Heart right ventricle (tissue), 16 donors: ENCODE data around the gene TRPV6. TPM values are rescaled to one million over a fixed set of nuclear protein-coding genes. Genes with fewer than 3 reads are reported as not detected.

Source experiments
- ATAC-seq, 8 donors: fragments of 200-7000 bp; cut with Tn5 transposase; one replicate each; pipeline ENCODE4 v1.9.1; 2020; ENCODE audit warnings: mild to moderate bottlenecking in 8 of 8, moderate library complexity in 8 of 8, moderate number of reproducible peaks in 1 of 8
- DNase-seq, 2 donors: peaks; one replicate each; pipeline ENCODE4 v3.0.0-alpha.2; 2020
- H3K27ac ChIP-seq, 10 donors: fragments of 200-600 bp; sonication (generic) in 2 of 10; one replicate each; pipeline versions ENCODE4 v1.5.0 to v1.8.0; 2020 to 2022; ENCODE audit warnings: mild to moderate bottlenecking in 3 of 10
- H3K27me3 ChIP-seq, 7 donors: fragments of 200-600 bp; one replicate each; pipeline ENCODE4 v1.8.0; 2021 to 2022; ENCODE audit warnings: mild to moderate bottlenecking in 2 of 7
- H3K36me3 ChIP-seq, 9 donors: fragments of 200-600 bp; sonication (generic) in 1 of 9; one replicate each; pipeline versions ENCODE4 v1.5.0 to v1.8.0; 2020 to 2022; ENCODE audit warnings: mild to moderate bottlenecking in 2 of 9
- H3K4me1 ChIP-seq, 9 donors: fragments of 200-600 bp; sonication (generic) in 1 of 9; one replicate each; pipeline versions ENCODE4 v1.5.0 to v1.8.0; 2020 to 2022; ENCODE audit warnings: mild to moderate bottlenecking in 4 of 9
- H3K4me3 ChIP-seq, 10 donors: fragments of 200-600 bp; sonication (generic) in 2 of 10; one replicate each; pipeline versions ENCODE4 v1.5.0 to v1.8.0; 2020 to 2022; ENCODE audit warnings: mild to moderate bottlenecking in 7 of 10, moderate library complexity in 2 of 10
- H3K9me3 ChIP-seq, 11 donors: fragments of 200-600 bp in 10 of 11; sonication (generic) in 2 of 11; one replicate each; pipeline versions ENCODE4 v1.5.0 to v1.8.0; 2013 to 2022; ENCODE audit warnings: mild to moderate bottlenecking in 2 of 11, control low read depth in 1 of 11, moderate library complexity in 1 of 11
- WGBS, 2 donors: extraction: QIAGEN DNeasy Blood & Tissue Kit; methylation state at CpG; one replicate each; pipeline ENCODE4 v1.1.7; 2013; ENCODE audit warnings: inconsistent platforms in 1 of 2; 5-methylcytosine and 5-hydroxymethylcytosine counted together
- intact Hi-C, 10 donors: fragments of 100-400 bp; cut with DNase I; formaldehyde crosslinking; loops; one replicate each; pipeline versions ENCODE4 v1.11.1 to v1.14.2; 2022
- polyA plus RNA-seq, 2 donors: library from polyadenylated mRNA; stranded (reverse); fragments of 200-250 nt; gene quantifications; one replicate each; pipeline ENCODE4 v1.2.3, GENCODE V29; 2013
- total RNA-seq, 10 donors: library from RNA; stranded (reverse); fragmentation: NEBNext Ultra II Directional in 3 of 10; extraction: Animal tissue kit (Norgen Biotek cat#: 25700) in 3 of 10; gene quantifications; one replicate each; pipeline versions ENCODE4 v1.2.1 to v1.2.4, GENCODE V29; 2021 to 2023
- TF ChIP-seq, protein P1 (sequence below), 9 donors: fragments of 200-600 bp; sonication (generic) in 2 of 9; IDR thresholded peaks; one replicate each; pipeline versions ENCODE4 v1.5.0 to v1.8.0; 2021 to 2022; ENCODE audit warnings: antibody characterized with exemption in 9 of 9, mild to moderate bottlenecking in 5 of 9, moderate library complexity in 1 of 9
- donor health status: Arrhythmogenic right ventricular cardiomyopathy.
- donor health status: ischemic (EF 13 %, LVEDD 7.1; RV severe dilation, severe dysfunction).
- donor health status: healthy with polysubstance abuse.
- donor health status: DM: no; HTN: yes; CAD: no.
- donor health status: DM: no; HTN: no; CAD: no.
- donor health status: ischemic (EF 25% LVEDD 6.9; RV normal size, moderate dysfunction).
- donor health status: ischemic (EF 25% LVEDD 5.7; RV mildly dilated, moderate dysfunction).
- donor health status: healthy.
- donor health status: DM: yes; HTN: yes; CAD: no.
- donor health status: Ischemic cardiomyopathy.
- donor health status: ischemic (EF 35%, LVEDD 5.7; RV mildly dilated, moderate dysfunction).
- donor health status: nonischemic (EF 11% LVEDD 7.7; RV severe dilation, severe dysfunction).
- donor health status: DM: yes; HTN: yes; CAD: no.
- donor health status: PGD.
- donor health status: ischemic (EF 29% LVEDD 5.4; RV normal size, mild dysfunction).
- donor health status: nonischemic (EF 23%, LVEDD 6.1; RV moderate dilation, normal function).

Gene TRPV6
- total and polyA plus RNA-seq, 12 donors, result 0.03 TPM; not detected in 11

DNA sequence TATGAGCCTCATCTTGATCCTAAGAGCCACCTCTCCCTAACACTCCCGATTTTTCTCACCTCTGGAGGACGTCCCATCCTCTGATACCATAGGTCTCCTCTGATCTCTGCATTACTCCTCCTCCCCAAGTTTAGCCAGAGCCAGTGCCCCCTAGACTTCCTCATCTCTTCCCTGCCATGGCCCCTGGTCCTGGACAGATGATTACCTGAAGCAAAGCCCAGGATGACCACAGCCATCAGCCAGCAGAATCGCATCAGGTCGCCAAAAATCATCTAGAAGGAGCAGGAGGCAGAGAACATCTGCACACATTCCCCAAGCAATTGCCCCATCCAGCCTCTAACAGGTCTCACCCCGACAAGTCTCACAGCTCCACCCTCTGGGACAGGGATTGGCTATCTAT is 11.7 kb downstream of the TRPV6 start:
- DNase-seq, result no peak
- no peaks in the 10 kb centered on the region for H3K4me1 ChIP-seq
- intact Hi-C loops, result no loop called here

DNA sequence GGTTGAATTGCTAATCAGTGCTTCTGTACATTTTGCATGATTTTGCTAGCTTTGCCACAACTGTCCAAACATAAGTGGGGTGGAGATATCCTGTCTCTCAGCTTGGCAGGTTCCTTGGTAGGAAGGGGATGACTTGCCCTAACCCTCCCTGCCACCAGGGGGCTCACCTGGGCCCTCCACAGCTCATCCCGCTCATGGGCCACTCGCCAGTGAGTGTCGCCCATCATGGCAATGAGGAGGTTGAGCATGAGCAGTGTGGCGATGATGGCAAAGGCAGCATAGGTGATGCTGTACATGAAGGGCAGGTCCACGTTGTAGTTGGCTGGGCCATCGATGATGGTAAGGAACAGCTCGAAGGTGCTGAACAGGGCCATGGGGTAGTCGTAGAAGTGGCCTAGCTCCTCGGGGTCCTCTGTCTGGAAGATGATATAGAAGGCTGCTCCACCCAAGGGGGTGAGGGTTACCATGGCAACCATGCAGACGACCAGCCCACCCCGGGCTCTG is 12.2 kb downstream of the TRPV6 start:
- H3K4me1 ChIP-seq, result no peaks in the 10 kb centered on the region
- no peaks in the 10 kb centered on the region for H3K36me3 ChIP-seq
- WGBS, 2 donors, result 74% methylated on average over 11 of the region's 11 CpGs
- ATAC-seq, result no peak
- H3K4me3 ChIP-seq, result no peak overlapping the region
- DNase-seq, result no peak
- intact Hi-C loops, result no loop called here
- peaks cover 0 to 19% (median 12%) of the 10 kb centered on the region in 7 donors for H3K27me3 ChIP-seq
- H3K27ac ChIP-seq, result no peak overlapping the region
- TF ChIP-seq, protein P1, sequence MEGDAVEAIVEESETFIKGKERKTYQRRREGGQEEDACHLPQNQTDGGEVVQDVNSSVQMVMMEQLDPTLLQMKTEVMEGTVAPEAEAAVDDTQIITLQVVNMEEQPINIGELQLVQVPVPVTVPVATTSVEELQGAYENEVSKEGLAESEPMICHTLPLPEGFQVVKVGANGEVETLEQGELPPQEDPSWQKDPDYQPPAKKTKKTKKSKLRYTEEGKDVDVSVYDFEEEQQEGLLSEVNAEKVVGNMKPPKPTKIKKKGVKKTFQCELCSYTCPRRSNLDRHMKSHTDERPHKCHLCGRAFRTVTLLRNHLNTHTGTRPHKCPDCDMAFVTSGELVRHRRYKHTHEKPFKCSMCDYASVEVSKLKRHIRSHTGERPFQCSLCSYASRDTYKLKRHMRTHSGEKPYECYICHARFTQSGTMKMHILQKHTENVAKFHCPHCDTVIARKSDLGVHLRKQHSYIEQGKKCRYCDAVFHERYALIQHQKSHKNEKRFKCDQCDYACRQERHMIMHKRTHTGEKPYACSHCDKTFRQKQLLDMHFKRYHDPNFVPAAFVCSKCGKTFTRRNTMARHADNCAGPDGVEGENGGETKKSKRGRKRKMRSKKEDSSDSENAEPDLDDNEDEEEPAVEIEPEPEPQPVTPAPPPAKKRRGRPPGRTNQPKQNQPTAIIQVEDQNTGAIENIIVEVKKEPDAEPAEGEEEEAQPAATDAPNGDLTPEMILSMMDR (IDR thresholded peaks at IDR 0.05), result peak in 4 of 9 donors; percentile 15 to 59 (median 22)
- no peaks in the 10 kb centered on the region for H3K9me3 ChIP-seq

More for the DNA sequence above, 11.7 kb downstream of the TRPV6 start:
- 80% methylated on average over 5 of the region's 5 CpGs for WGBS, 2 donors
- peaks cover 0 to 24% (median 12%) of the 10 kb centered on the region in 7 donors for H3K27me3 ChIP-seq
- no peak for ATAC-seq
- no peaks in the 10 kb centered on the region for H3K9me3 ChIP-seq
- no peak overlapping the region for H3K4me3 ChIP-seq
- no peak overlapping the region for H3K27ac ChIP-seq
- TF ChIP-seq, protein P1 (IDR thresholded peaks at IDR 0.05), result no peak
- no peaks in the 10 kb centered on the region for H3K36me3 ChIP-seq

DNA sequence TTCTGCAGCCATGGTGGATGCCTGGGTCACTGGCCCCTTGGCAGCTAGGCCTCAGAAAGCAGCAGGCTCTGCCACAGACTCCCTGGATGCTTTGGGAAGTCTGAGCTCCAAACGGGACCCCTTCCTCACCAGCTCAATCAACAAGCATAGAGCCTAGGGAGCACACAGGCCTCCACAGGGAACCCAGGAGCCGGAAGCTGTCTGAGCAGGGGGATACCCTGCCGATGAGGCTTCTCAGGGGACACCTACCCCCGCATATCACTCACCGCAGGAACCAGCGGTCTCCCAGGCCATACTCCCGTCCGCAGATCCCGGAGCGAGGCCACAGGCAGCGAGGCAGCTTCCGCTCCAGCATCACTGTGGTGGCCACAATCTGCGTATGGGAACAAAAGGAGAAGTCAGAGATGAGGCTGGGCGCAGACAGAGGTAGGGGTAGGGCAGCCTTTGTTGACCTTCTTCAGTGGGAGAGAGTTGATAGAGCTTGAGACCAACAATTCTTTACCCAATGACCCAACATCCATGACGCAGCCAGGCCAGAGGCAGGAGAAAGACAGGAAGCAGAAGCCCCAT is 13.4 kb downstream of the TRPV6 start:
- intact Hi-C loops, result no loop called here
- TF ChIP-seq, protein P1 (IDR thresholded peaks at IDR 0.05), result no peak
- Histone ChIP-seq H3K4me3 (no peak overlapping the region), H3K27ac (no peak overlapping the region), H3K4me1 (no peaks in the 10 kb centered on the region), H3K9me3 (no peaks in the 10 kb centered on the region), H3K27me3 (peaks cover 0 to 11% (median 6%) of the 10 kb centered on the region in 7 donors), H3K36me3 (no peaks in the 10 kb centered on the region)
- no peak for ATAC-seq
- WGBS, 2 donors, result 78 to 87% methylated on average over 15 of the region's 15 CpGs
- DNase-seq, result no peak

DNA sequence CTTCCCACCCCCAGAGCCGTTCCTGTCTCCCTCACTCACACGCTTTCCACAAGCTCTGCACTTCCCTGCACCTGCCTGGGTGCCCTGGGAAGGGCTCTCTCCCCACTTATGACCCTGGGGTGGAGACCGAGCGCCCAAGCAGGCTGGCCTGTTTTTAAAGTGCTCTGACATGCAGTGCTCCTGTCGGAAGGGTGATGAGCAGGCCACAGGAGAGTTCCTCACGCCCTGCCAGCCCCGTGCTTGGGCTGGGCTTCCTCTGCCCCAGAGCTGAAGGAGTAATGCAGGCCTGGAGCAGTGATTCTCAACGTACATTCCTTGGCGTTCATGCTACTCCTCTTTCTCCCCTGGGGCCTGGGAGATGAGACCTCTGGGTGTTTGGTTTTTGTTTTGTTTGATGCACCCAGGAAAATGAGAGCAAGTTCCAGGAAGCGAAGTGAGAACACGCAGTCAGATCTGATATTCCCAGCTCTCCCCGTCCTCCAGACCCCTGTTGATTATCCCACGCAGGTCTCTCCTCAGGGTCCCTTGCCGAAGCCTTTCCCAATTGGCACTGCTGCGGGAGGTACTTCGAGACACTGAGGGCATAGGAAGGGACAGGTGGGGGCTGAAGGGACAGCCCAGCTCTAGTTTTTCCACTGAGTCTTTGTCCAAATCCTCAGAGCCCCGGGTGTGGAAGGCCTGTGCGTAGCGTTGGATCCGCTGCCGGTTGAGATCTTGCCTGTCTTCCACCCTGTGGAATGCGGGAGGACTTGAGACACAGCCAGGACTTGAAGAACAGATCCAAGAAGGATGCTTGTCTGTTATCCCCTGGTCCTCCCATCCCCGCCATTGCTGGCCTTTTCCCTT is 14.1 kb downstream of the TRPV6 start:
- 84 to 85% methylated on average over 23 of the region's 23 CpGs for WGBS, 2 donors
- intact Hi-C loops, result no loop called here
- DNase-seq, result no peak

More for the DNA sequence above, 14.1 kb downstream of the TRPV6 start:
- no peak for ATAC-seq
- H3K27me3 ChIP-seq, result peaks cover 0 to 7% (median 0%) of the 10 kb centered on the region in 7 donors
- TF ChIP-seq, protein P1 (IDR thresholded peaks at IDR 0.05), result no peak
- no peaks in the 10 kb centered on the region for H3K4me1 ChIP-seq
- H3K27ac ChIP-seq, result no peak overlapping the region
- no peaks in the 10 kb centered on the region for H3K9me3 ChIP-seq
- no peak overlapping the region for H3K4me3 ChIP-seq
- H3K36me3 ChIP-seq, result no peaks in the 10 kb centered on the region
